GM19452 (cell line): ENCODE results near the gene RAB7A.
"Not testable (repeated sequence)": the region's sequence is repeated elsewhere in the genome, so short reads cannot be mapped to it uniquely, and the experiment has no call there.

Source experiments
- ATAC-seq: cut with Tn5 transposase; IDR thresholded peaks from one replicate; pipeline ENCODE4 v1.9.1; 2021; ENCODE audit not compliant: unreplicated experiment

RAB7A gene

DNA sequence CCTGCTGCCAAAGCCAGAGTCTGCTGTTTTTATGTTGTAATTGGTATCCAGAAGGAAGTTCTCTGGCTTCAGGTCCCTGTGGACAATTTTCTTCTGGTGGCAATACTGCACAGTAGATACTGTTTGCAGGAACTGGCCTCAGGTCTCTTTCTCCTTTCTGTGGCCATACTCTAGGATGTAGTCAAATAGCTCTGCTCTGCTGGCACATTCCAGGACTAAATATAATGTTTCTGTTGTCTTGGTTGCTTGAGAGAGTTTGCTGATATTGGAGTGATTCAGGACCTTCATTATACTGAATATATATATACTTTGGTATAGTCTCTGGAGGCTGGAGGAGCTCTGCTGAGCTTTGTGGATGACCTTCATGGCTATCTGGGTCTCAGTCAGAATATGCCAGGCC, 23.1 kb downstream of the RAB7A start:
- ATAC-seq: no peak

GRCh38 chr3:128749561-128749960, 23.6 kb downstream of the RAB7A start:
- not testable (repeated sequence) for ATAC-seq

- ATAC-seq: no peak
Measured at GRCh38 chr3:128753715-128754114, 27.7 kb downstream of the RAB7A start.

GRCh38 chr3:128760042-128760441, 34.1 kb downstream of the RAB7A start:
- ATAC-seq: no peak

- no peak for ATAC-seq
Measured at GRCh38 chr3:128760881-128761280, 34.9 kb downstream of the RAB7A start.

- no peak for ATAC-seq
Measured at GRCh38 chr3:128761392-128761791, 35.4 kb downstream of the RAB7A start.

DNA sequence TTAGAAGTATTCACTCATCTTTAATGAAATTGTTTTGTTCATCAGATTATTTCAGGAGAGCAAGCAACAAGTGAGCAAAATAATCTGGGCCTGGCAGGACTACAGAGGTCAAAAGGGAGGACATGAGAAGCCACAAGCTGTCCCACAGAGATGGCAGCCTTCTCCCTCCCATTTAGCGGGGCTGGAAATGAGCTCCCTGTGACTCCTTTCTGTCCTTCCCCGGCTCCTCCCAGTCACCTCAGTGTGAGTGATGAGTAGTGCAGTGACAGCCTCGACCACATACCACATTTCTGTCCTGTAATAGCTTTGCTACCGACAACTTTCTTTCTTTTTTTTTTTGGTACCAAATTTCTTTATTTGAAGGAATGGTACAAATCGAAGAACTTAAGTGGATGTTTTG, 38.0 kb downstream of the RAB7A start:
- no peak for ATAC-seq

GRCh38 chr3:128764863-128765262, 38.9 kb downstream of the RAB7A start:
- ATAC-seq: no peak

GRCh38 chr3:128767094-128767750, 41.2 kb downstream of the RAB7A start:
- no peak for ATAC-seq

DNA sequence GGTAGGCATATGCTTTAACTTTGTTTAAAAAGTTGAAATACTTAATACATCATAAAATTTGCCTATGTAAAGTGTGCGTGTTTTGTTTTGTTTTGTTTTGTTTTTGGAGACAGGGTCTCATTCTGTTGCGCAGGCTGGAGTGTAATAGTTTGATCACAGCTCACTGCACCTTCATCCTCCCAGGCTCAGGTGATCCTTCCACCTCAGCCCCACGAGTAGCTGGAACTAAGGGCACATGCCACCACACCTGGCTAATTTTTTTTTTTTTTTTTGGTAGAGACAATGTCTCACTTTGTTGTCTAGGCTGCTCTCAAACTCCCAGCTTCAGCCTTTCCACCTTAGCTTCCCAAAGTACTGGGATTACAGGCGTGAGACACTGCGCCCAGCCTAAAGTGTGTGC, 42.5 kb downstream of the RAB7A start:
- ATAC-seq: no peak

- ATAC-seq: no peak
Measured at GRCh38 chr3:128770387-128770786, 44.4 kb downstream of the RAB7A start.

DNA sequence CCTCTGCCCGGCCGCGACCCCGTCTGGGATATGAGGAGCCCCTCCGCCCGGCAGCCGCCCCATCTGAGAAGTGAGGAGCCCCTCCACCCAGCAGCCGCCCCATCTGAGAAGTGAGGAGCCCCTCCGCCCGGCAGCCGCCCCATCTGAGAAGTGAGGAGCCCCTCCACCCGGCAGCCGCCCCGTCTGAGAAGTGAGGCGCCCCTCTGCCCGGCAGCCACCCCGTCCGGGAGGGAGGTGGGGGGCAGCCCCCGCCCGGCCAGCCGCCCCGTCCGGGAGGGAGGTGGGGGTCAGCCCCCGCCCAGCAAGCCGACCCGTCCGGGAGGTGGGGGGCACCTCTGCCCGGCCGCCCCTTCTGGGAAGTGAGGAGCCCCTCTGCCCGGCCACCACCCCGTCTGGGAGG, 47.2 kb downstream of the RAB7A start:
- ATAC-seq: not testable (repeated sequence)

DNA sequence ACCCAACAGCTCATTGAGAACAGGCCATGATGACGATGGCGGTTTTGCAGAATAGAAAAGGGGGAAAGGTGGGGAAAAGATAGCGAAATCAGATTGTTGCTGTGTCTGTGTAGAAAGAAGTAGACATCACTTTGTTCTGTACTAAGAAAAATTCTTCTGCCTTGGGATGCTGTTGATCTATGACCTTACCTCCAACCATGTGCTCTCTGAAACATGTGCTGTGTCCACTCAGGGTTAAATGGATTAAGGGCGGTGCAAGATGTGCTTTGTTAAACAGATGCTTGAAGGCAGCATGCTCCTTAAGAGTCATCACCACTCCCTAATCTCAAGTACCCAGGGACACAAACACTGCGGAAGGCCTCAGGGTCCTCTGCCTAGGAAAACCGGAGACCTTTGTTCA, 47.6 kb downstream of the RAB7A start:
- ATAC-seq: not testable (repeated sequence)

DNA sequence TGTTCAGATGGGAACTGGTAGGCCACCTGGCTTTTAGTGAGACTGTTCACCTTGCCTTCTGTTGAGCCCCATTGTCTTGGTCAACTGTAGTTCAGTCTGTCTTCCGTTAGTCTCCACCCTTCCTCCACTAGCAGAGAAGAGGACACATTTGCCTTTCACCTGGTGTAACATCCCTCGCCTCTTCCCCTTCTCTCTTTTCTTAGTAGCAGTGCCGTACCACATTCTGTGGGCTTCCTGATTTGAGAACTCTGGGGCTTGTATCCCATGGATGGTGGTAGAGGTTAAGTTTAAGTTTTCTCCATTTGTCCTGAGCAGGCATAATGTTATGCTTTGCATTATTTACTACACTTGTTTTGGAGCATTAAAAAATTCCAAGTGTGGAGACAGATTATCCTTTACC, 49.3 kb downstream of the RAB7A start:
- no peak for ATAC-seq

GRCh38 chr3:128775906-128776542, 50.0 kb downstream of the RAB7A start:
- ATAC-seq: no peak

DNA sequence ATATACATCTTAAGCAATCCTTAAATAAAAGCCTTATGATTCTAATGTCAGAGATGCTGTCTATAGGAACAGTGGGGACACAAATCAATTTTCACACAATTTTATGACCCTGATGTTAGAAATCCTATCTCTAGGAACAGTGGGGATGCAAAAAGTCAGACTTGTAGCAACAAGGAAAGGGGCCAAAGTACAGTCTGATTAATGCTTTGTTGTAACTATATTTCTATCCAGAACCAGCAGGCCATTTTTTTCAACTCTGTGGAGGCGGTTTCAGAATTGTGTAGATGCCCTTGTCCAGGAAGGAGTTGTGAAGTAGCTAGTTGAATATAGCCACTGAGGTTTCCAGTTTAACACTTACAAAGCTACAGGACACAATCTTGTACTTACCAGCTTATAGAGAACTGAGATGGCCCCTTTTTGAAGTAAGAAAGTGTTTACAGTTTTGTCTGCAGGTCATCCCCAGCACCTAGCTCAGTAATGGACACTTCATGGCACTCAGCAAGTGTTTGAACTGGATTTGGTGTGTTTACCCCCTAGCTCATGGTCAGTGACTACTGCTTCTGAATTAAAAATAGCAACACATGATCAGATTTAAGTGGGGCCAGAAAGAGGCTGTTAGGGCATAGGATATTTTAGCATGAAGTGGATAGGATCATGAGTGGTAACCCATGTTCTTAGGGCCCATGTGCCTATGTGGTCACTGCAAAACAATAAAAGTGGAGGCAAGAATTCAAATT, 54.3 kb downstream of the RAB7A start:
- no peak for ATAC-seq

DNA sequence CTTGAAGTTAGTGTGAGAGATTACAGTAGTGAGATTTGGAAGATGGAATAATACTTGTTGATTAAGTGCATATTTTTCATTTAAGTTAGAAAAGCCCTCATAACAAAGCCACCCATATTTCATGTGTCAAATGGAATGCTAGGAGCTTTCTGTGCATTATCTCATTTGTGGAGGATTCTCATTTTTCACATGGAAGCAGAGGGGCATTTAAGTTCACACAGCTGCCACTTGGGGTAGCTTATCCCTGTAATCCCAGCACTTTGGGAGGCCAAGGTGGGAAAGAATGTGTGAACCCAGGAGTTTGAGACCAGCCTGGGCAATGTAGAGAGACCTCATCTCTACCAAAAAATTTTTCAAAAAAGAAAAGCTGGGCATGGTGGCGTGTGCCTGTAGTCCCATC, 55.2 kb downstream of the RAB7A start:
- ATAC-seq: no peak

DNA sequence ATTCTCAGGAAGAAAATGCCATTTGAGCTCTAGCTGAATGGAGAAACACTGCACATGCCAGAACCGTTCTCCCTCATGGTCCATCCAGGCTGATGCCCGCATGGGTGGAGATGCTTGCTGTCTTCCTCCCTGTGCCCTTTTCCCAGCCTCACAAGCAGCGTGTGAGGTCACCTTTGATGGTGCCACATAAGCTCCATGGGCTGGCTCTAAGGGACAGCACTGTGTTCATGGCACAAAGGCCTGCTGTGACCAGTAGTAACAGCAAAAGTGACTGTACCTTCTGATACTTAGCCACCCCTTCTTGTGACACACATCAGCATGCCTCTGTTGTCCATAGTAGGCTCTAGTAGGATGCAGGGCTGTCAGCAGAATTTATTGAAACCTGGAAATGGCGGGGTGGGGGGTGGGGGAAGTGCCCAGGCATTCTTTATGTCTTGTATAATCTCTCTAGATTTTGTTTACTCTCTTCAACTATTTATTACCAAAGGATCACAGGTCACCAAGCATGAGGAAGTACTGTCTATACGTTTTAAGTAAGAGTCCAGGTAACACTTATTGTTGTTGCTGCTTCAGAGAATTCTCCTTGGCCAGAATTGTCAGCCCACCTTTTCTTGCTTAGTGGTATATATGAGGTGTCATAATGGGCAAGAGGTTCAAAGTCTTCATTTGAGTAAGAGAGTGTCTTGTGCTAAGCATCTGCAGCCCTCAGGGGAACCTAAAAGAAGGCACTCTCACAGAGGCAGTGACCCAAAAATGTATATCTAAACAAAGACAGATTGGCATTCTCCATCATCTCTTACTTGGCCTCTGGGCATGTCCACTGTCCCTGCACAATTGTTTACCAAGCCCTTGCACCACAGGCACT, 56.5 kb downstream of the RAB7A start:
- no peak for ATAC-seq

DNA sequence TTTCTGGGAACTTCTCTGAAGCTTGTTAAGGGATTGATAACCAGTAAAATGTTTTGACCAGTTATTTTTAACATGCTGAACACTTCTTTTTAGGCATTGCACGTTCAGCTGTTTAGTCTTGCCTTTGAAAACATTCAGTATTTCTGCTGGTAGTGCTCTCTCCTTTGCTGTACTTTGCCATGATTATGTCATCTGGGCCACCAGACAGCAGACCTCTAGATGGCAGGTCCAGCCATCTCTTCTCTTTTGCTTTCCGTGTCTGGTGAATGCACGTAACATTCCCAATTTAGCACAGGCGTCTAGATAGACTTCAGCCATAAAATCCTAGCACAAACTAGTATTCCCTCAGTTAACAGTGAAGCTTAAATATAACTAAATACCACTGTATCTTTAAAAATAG, 57.8 kb downstream of the RAB7A start:
- no peak for ATAC-seq

DNA sequence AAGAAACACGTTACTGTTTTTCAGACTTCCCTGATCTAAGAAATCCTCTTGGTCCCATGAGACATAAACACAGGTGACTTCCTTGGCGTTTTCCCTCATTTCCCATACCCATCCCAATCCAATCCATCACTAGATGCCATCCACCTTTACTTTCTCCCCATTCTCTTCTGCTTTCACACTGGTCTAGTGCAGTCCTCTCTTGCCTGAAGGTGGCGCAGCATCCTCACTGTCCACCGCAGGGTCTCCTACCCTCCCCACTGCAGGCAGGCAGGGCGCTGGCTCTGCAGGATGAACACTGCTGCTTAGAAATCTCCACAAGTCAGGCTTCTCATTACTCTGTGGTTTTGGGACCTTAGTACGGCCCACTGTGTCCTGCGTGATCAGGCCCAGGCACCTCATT, 58.2 kb downstream of the RAB7A start:
- ATAC-seq: no peak

- ATAC-seq: no peak
Measured at GRCh38 chr3:128784843-128785242, 58.9 kb downstream of the RAB7A start.
